GM21723 (cell line): Measurements from ENCODE around the gene PTPN14.
"Not testable (repeated sequence)": the region's sequence is repeated elsewhere in the genome, so short reads cannot be mapped to it uniquely, and the experiment has no call there.

Source experiments
- ATAC-seq: cut with Tn5 transposase; IDR thresholded peaks from one replicate; pipeline ENCODE4 v1.9.1; 2021; ENCODE audit warnings: mild to moderate bottlenecking, moderate library complexity; ENCODE audit not compliant: unreplicated experiment

Gene PTPN14

DNA sequence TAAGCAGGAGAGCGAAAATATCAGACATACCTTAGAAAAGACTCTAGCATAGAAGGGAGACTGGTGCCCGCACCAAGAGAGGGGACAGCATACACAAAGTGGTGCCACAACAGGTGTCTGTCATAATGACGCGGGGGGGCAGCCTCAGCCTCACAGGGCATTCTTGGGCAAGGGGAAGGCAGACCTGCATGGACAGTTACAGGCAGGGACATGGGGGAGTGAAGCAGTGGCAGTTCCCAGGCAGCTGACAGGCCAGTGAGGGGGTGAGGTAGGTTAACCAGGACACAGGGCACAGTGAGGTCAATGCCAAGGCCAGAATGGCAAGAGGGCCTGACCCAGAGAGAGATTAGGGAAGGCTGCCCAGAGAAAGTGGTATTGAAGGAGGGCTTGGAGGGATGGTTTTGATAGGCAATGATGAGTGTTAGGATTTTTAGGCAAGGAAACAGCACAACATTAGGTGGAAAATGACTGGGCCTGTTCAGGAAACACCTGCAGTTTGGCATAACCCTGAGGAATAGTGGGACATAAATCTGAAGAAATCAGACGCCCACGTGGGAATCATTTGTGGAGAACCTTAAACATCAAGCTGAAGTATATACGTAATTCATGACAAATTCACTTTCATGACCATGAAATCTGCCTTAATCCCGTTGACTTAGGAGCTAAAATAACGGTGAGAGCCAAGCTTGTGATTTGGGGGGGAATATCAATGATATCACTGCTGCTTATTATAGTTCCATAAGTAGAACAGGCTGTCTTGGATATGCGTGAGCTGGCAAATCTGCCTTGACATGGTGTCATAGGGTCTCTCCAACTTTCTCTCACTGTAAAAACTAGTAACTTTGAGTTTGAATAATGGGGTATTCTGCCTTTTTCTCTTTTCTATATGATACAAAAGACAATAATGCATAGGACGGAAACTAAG, 8.9 kb downstream of the PTPN14 start:
- no peak for ATAC-seq

DNA sequence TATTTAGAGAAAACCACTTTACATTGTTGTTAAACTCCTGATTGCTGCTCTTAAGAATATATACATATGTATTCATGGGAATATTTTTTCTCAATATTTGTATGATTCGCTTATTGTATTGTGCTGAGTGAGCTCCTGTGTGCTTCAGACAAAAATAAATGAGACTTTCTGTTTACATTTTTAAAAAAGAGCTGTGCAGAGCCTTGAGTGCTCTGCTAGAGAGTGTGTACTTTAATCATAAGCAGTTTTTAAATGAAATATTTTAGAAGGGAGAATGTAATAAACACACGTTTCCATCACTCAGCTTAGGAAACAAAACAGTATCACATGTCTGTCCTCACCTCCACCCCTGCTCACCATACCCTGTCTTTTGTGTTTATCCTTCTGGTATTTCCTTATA, 9.7 kb downstream of the PTPN14 start:
- no peak for ATAC-seq

DNA sequence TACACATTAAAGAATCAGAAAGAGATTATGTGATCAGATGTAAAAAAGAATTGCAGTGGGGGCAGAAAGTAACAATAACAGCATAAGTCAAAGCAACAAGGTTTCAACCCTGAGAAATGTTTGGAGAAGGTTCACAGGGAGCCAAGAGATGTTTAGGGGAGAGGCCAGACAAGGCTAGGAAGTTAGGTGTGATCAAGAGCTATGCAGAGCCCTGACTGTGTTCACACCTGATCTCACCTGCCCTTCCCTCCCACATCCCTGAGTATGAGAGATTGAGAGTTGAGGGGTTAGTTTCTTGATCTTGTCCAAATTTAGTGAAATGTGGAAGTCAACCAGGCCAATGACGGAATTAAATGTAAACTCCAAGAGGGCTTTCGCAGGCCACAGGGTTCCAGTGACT, 10.2 kb downstream of the PTPN14 start:
- ATAC-seq: no peak

DNA sequence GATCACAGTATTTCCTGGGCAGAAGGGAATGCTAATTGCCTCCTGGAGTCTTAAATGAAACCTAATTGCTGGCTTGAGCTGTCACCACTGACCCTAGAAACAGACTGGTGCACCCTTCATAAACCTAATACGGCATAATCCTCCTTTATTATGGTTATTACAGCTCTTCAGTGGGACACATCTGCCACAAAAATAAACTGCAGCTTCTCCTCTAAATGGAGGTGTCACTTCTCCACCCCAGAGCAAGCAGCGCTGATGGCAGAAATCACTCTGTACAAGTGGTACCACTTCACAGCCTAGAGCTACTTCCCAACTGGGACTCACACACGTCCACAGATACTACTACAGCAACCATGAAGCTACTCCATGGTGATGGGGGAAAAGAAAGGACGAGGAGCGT, 11.1 kb downstream of the PTPN14 start:
- ATAC-seq: no peak

DNA sequence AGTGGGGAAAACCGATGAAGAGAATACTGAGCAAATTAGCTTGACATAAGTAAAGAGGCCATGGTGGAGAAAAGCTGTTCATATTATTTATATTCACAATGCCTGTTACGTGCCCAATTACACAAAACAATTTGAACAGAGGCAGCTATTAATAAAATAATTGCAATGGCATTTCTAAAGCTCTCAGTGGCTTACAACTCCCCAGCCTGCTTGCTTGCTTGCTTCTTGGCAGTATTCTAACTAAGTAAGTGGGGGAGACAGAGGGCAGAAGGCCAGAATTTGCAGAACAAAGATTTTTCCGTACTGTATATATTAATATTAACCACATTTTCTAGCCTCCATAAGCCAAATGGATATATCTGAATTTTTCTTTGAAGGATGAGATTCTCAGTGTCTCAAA, 12.9 kb downstream of the PTPN14 start:
- ATAC-seq: no peak

DNA sequence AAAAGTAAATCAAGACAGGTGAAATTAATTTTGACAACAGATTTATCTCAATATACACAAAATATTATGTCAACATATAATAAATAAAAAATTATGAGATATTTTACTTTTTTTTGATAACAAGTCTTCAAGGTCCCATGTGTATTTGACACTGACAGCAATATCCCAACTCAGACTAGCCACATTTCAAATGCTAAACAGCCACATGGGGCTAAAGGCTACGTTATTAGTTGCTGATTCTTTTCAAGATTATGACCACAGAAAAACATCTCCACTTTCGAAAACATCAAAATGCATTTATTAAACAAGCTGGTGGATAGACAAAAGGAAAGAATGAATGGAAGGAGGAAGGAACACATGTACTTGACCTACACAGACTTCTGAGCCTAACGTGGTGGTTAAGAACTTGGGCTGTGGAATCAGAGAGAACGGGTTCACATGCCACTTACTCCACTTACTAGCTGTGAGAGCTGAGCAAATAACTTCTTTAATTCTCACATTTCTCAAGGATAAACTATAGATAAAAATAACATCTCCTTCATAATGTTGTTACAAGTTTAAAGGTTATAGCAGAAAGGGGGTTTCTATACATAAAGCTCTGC, 13.4 kb downstream of the PTPN14 start:
- no peak for ATAC-seq

DNA sequence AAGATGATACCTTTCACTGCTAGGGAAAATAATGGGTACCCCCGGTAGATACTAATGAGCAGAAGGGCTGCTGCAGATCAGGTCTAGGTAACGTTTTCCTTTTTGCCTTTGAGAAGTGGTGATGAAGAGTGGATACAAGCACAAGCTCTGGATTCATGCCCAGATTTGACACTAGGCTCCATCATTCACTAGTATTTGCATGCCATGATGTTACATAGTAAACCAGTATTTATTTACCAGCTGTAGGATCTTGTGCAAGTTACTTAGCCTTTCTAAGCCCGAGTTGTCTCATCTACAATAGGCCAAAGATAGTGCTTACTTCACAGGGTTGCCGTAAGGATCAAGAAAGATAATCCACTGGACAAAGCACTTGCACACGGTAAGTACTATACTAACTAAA, 14.2 kb downstream of the PTPN14 start:
- no peak for ATAC-seq

DNA sequence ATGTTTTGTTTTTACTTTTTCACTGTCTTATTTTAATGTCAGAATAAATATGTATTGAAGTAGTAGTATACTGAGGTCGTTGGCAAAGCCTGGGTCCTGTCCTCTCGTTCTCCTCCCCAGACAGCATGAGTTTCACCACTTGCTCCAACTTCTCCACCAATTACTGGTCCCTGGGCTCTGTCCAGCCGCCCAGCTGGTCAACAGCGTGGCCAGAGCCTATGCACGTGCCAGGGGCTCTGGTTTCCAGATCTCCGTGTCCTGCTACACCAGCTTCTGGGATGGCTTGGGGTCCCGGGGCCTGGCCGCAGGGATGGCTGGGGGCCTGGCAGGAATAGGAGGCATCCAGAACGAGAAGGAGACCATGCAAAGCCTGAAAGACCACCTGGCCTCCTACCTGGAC, 19.3 kb downstream of the PTPN14 start:
- no peak for ATAC-seq

DNA sequence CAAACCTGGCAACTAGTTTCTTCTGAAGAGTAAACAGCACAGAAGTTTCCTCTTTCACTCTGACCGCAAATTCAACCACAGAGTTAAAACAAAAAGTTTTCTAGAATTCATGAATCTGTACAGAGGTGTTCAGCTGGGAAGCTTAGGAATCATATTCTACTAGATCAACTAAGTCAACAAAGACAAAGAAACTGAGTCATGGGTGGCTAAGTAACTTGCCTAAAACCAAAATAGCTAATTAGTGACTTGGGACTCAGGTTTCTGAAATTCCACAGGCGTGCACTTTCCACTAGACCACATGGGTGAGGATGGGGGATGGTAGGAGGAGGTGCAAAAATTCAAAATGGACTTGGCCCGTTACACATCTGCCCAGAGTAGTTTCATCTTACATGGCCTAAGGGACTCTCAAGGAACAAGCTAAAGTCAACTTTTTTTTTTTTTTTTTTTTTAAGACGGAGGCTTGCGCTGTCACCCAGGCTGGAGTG, 25.8 kb downstream of the PTPN14 start:
- ATAC-seq: no peak

DNA sequence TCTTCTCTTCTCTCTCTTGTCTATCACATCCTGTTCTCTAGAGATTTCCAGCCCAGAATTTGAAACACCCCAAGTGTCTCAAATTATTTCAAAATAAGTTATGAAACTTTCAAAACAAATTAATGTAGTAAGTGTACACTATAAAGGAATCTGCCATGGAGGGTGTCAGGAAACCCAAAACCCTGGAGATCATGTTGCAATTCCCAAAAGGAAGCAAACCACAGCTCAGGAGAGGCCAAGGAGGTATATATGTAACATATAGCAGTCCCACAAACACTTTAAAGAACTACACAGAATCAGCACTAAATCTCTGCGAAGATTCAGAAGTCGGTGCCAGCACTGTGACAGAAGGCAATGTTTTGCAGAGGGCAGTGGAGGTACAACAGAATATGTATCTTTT, 26.6 kb downstream of the PTPN14 start:
- no peak for ATAC-seq

DNA sequence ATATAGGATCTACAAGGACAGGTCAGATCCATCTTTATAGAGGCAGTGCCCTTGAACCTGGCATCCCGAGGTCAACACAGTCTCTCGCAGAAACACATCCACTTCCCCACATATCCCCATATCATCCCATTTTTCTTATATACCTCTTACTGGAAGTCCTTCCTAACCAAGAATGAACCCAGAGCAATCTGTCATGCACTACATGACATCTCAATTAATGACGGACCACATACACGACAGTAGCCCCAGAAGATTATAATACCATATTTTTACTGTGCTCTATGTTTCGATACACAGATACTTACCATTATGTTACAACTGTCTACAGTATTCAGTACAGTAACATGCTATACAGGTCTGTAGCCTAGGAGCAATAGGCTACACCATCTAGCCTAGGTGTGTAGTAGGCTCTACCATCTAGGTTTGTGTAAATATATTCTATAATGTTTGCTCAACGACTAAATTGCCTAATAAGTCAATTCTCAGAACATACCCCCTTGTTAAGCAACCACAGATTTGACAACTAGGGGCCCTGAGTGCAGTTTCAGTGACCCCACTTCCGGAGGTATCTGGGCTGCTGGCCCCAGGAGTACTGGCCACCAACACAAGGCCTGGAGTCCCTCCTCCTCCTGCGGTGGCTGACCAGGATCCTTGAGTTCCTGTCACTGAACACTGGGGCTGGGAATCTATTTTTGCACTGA, 28.1 kb downstream of the PTPN14 start:
- ATAC-seq: no peak

DNA sequence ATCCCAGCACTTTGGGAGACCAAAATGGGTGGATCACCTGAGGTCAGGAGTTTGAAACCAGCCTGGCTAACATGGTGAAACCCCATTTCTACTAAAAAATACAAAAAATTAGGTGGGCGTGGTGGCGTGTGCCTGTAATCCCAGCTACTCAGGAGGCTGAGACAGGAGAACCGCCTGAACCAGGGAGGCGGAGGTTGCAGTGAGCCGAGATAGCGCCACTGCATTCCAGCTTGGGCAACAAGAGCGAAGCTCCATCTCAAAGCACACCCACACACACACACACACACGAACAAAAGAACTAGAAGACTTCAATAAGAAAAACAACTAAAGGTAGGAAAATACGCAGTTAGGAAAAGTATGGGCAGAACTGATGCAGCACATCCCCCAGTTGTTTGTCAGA, 29.9 kb downstream of the PTPN14 start:
- not testable (repeated sequence) for ATAC-seq

DNA sequence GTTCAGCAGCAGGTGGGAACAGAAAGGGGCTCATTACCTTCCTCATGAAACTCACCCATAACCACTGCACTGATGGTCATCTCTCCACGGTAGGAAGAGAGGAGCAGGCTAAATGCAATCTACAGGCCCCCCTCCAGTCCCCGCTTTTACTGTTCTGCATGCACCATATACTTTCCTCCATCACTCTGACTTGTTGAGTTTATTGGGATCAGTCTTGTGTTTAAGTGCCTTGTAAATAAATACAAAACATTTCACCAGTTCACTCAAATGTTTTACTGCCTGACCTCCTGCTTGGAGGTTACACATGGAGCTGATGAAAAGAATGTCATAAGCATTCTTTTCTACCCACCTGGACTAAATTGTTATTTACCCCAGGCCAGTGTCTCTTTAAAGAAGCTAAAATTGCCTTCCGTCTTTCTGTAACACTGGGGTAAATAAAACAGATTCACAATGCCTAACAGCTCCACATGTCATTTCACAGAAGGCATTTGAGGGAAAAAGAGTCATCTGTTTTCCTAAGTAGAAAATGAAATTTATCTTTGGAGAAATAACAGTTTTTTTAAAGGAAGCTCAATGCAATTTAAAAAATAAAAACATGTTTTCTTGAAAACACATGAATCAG, 30.7 kb downstream of the PTPN14 start:
- ATAC-seq: no peak

DNA sequence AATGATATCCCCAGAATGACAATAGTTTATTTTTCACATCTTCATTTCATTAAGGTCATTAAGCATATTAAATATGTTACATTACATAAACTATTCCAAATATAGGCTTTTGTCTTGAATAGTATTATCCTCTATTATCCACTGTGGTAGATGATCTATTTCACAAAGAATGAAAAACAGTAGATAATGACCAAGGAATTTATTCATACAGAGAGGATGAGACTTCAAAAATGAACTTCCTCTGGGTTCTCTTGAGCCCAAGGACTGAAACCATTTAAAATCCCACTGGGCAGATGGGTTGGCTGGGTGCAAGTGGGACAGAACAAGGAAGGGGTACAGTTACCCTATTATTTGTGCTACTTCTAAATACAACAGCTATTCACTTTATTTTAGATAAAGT, 33.0 kb downstream of the PTPN14 start:
- no peak for ATAC-seq

DNA sequence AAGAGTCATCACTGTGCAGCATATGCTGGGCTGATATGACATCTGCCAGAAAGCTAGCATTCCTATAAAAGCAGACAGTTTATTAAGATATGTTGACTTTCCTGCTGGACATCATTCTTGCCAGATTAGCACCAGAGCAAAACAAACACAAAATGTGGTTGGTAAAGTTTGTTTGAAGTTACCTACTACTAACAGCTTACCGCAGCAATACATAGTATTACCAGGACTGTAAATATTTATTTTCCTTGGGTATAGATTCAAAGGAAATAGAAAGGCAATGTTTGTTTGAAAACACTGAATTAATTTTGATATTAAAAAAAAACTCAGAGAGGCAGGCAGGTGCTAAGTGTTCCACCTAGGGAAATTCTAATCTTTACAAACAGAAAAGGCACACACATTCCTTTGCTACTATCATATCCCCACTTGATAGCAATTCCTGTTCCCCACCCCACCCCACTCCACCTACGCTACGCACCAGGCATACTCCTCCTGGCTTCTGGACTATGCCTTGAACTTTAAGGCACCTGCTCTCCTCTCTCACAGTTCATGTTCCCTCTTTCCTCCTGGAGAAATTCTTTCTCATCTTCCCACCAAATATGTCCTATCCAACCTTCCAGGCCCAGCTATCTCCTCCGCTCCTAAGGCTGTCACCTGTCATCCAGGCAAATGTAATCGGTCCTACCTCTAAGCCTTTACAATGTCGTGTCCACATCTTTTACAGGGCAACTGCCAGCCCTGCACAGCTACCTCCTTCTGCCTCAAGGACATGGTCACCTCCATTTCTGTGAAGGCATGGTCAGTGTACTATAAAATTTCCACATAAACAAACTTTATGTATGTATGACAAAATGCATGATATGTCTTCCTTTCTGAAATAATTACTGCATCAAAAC, 34.7 kb downstream of the PTPN14 start:
- ATAC-seq: no peak

DNA sequence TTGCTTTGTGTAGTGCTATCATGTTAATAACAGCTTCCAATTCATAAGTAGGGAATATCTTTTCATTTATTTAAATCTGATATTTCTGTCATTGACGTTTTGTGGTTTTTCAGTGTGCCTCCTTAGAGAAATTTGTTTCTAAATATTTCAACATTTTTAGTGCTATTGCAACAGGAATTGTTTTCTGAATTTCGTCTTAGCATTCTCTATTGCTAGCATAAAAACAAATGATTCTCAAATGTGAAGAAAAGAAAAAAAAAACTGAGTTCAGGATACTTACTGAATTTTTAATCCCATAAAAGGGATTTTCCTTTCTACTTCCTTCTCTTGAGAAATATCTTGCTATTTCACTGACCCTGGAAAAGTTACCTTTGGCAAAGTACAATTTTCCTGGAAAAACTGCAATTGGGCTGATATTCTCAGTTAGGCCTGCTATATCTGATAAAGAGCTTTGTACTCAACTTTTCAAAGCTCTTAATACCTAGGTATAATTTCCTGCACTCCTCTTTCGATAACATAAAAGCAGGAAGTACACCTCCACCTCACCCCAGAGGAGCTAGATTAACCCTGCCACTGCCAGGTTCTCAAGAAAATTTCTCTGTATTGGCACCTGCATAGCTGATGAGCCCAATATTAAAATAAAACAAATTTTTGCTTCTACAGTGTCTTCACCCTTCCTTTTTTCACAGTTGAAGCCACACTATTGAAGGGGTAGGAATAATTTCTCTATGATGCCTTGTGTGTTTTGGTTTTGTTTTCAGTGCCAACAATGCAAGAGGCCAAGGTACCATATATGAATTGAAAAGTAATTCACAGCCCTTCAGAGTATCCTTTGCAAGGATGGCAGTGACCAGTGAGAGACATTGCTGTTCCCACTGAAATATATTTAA, 35.6 kb downstream of the PTPN14 start:
- ATAC-seq: no peak

DNA sequence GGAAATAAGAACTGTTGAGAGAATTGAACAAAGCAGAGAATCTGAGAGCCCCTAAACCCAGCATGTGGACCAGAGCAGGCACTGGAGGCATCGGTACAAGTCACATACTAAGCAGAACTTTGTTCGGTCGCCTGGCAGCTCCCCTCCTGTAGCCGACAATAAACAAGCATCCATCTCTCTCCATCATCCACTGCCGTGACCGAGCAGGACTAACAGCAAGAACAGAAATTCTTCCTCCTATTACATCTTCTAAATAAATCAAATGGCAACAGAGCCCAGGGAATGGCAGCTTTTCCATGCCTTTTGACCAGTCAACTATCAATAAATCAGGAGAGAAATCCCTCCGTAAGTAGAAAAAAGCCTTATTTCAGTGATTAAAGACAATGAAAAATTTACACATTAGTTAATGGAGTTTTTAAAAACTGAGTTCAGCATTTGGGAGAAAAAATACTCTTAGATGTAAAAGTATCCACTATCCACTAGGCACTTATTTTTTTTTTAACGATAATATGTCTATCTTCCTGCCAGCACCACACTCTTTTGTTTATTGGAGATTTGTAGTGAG, 36.5 kb downstream of the PTPN14 start:
- no peak for ATAC-seq

DNA sequence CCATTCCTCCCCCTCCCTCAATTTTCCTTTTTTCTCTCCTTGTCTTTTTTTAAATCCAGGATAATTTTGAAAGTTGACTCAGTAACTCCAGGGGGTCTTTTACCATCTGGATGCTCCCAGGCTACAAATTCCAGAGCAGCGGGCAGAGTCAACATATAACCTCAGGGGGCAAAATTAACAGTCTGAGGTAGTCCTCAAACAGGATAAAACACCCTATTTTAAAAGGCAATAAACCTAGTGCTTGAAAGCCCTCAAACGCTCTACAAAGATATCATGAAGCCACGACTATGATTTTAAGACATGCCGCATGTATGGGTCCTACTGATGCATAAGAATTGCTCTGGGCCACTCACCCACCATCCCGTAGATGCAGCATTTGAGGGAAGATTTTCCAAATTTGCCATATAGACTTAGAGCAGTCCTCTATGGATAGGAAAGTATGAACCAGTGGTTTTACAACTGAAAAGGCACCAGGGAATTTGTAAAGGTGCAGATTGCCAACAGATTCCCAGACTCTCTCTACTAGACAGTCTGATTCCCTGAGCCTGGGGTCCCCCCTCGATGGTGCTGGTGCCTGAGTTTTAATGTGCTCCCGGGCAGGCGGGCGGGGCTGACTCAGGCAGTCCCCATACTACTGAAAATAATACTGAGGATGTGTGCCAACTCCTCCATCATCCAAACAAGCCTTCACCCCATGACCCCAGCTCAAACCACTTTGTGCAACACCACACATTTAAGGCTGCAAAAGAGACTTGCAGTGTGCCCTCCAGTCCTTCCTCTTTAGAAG, 37.2 kb downstream of the PTPN14 start:
- no peak for ATAC-seq
